Measurements from ENCODE around the gene AVPR2. TPM values are rescaled to one million over a fixed set of nuclear protein-coding genes. Genes with fewer than 3 reads are reported as not detected.

Gene AVPR2
- total and polyA plus RNA-seq, 10 of the 15 experiments (the other 5 are each of a cell fraction or from before 2014, with no cell fraction given) = 0.12 to 0.37 TPM; not detected in 8

GRCh38 chrX:153927922-153928760, 23.7 kb downstream of the AVPR2 start (continued):
- no peak for TF ChIP-seq MTA3 (IDR thresholded peaks at IDR 0.05; ENCODE audit: borderline replicate concordance, low read length)
- TF ChIP-seq NFXL1 (IDR thresholded peaks at IDR 0.05; ENCODE audit: borderline replicate concordance) = no peak
- TF ChIP-seq BRCA1 (IDR thresholded peaks at IDR 0.05; ENCODE audit: low read depth, low read length) = no peak
- no peak for TF ChIP-seq ATF3 (IDR thresholded peaks at IDR 0.05; ENCODE audit: borderline replicate concordance, extremely low read depth, low read depth, low read length)
- TF ChIP-seq RFX5 (IDR thresholded peaks at IDR 0.05; ENCODE audit: low read depth, low read length) = 0 out of 2 replicates have a peak, but pooled peaks have one; percentile 48
- TF ChIP-seq MYC (IDR thresholded peaks at IDR 0.05; ENCODE audit: insufficient read depth, insufficient read length, insufficient replicate concordance, low read length, severe bottlenecking) = no peak
- TF ChIP-seq EZH2 (IDR thresholded peaks at IDR 0.05; ENCODE audit: borderline replicate concordance, control insufficient read depth, low read depth, low read length) = no peak
- no peak for TF ChIP-seq BACH1 (IDR thresholded peaks at IDR 0.05; ENCODE audit: borderline replicate concordance)
- no peak for TF ChIP-seq CHD4 (IDR thresholded peaks at IDR 0.05)
- TF ChIP-seq, protein P1, sequence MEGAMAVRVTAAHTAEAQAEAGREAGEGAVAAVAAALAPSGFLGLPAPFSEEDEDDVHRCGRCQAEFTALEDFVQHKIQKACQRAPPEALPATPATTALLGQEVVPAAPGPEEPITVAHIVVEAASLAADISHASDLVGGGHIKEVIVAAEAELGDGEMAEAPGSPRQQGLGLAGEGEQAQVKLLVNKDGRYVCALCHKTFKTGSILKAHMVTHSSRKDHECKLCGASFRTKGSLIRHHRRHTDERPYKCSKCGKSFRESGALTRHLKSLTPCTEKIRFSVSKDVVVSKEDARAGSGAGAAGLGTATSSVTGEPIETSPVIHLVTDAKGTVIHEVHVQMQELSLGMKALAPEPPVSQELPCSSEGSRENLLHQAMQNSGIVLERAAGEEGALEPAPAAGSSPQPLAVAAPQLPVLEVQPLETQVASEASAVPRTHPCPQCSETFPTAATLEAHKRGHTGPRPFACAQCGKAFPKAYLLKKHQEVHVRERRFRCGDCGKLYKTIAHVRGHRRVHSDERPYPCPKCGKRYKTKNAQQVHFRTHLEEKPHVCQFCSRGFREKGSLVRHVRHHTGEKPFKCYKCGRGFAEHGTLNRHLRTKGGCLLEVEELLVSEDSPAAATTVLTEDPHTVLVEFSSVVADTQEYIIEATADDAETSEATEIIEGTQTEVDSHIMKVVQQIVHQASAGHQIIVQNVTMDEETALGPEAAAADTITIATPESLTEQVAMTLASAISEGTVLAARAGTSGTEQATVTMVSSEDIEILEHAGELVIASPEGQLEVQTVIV (IDR thresholded peaks at IDR 0.05; ENCODE audit: borderline replicate concordance, partially characterized antibody) = peak; percentile 36
- TF ChIP-seq, protein P2, sequence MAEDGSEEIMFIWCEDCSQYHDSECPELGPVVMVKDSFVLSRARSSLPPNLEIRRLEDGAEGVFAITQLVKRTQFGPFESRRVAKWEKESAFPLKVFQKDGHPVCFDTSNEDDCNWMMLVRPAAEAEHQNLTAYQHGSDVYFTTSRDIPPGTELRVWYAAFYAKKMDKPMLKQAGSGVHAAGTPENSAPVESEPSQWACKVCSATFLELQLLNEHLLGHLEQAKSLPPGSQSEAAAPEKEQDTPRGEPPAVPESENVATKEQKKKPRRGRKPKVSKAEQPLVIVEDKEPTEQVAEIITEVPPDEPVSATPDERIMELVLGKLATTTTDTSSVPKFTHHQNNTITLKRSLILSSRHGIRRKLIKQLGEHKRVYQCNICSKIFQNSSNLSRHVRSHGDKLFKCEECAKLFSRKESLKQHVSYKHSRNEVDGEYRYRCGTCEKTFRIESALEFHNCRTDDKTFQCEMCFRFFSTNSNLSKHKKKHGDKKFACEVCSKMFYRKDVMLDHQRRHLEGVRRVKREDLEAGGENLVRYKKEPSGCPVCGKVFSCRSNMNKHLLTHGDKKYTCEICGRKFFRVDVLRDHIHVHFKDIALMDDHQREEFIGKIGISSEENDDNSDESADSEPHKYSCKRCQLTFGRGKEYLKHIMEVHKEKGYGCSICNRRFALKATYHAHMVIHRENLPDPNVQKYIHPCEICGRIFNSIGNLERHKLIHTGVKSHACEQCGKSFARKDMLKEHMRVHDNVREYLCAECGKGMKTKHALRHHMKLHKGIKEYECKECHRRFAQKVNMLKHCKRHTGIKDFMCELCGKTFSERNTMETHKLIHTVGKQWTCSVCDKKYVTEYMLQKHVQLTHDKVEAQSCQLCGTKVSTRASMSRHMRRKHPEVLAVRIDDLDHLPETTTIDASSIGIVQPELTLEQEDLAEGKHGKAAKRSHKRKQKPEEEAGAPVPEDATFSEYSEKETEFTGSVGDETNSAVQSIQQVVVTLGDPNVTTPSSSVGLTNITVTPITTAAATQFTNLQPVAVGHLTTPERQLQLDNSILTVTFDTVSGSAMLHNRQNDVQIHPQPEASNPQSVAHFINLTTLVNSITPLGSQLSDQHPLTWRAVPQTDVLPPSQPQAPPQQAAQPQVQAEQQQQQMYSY (CRISPR knock-in tag; IDR thresholded peaks at IDR 0.05) = no peak
- peak; percentile 74; the same call in 1 of the 2 replicates for TF ChIP-seq POLR2A (IDR thresholded peaks at IDR 0.05; ENCODE audit: low read depth, low read length)
- TF ChIP-seq SMC3 (IDR thresholded peaks at IDR 0.05; ENCODE audit: borderline replicate concordance, low read length) = no peak
- TF ChIP-seq, protein P3, sequence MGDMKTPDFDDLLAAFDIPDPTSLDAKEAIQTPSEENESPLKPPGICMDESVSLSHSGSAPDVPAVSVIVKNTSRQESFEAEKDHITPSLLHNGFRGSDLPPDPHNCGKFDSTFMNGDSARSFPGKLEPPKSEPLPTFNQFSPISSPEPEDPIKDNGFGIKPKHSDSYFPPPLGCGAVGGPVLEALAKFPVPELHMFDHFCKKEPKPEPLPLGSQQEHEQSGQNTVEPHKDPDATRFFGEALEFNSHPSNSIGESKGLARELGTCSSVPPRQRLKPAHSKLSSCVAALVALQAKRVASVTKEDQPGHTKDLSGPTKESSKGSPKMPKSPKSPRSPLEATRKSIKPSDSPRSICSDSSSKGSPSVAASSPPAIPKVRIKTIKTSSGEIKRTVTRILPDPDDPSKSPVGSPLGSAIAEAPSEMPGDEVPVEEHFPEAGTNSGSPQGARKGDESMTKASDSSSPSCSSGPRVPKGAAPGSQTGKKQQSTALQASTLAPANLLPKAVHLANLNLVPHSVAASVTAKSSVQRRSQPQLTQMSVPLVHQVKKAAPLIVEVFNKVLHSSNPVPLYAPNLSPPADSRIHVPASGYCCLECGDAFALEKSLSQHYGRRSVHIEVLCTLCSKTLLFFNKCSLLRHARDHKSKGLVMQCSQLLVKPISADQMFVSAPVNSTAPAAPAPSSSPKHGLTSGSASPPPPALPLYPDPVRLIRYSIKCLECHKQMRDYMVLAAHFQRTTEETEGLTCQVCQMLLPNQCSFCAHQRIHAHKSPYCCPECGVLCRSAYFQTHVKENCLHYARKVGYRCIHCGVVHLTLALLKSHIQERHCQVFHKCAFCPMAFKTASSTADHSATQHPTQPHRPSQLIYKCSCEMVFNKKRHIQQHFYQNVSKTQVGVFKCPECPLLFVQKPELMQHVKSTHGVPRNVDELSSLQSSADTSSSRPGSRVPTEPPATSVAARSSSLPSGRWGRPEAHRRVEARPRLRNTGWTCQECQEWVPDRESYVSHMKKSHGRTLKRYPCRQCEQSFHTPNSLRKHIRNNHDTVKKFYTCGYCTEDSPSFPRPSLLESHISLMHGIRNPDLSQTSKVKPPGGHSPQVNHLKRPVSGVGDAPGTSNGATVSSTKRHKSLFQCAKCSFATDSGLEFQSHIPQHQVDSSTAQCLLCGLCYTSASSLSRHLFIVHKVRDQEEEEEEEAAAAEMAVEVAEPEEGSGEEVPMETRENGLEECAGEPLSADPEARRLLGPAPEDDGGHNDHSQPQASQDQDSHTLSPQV (IDR thresholded peaks at IDR 0.05) = no peak
- peak; percentile 34; the same call in 1 of the 2 replicates for TF ChIP-seq CREB1 (IDR thresholded peaks at IDR 0.05; ENCODE audit: low read depth)
- no peak for TF ChIP-seq HDGF (IDR thresholded peaks at IDR 0.05)
- TF ChIP-seq, protein P4, sequence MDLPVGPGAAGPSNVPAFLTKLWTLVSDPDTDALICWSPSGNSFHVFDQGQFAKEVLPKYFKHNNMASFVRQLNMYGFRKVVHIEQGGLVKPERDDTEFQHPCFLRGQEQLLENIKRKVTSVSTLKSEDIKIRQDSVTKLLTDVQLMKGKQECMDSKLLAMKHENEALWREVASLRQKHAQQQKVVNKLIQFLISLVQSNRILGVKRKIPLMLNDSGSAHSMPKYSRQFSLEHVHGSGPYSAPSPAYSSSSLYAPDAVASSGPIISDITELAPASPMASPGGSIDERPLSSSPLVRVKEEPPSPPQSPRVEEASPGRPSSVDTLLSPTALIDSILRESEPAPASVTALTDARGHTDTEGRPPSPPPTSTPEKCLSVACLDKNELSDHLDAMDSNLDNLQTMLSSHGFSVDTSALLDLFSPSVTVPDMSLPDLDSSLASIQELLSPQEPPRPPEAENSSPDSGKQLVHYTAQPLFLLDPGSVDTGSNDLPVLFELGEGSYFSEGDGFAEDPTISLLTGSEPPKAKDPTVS (IDR thresholded peaks at IDR 0.05; ENCODE audit: low read depth, low read length) = no peak
